K562 (cell line): ENCODE measurements around the gene ARPC2. TPM values are rescaled to one million over a fixed set of nuclear protein-coding genes. Genes with fewer than 3 reads are reported as not detected.
A peak's percentile ranks its signal among the peaks of the same experiment; 100 is the strongest.

Experiments used
- ATAC-seq: fragments of 200-7000 bp; cut with Tn5 transposase; 3 replicates; pipeline ENCODE4 v1.9.1; 2020; ENCODE audit warnings: moderate library complexity
- BruUV-seq: library from RNA; stranded (reverse); fragments of 400-500 nt; replicated peaks from 2 replicates; lab custom pipeline; 2021; lab: Mats Ljungman, UMichigan
- CTCF ChIA-PET: fragments of 300-600 bp; formaldehyde crosslinking; extraction: SDS; loops from one replicate; lab custom pipeline; 2021; ENCODE audit warnings: low intra/inter-chr PET ratio; lab: Yijun Ruan, JAX
- POLR2A ChIA-PET: fragments of 300-600, 350-650 bp; sonication (Branson Sonifier 250); formaldehyde crosslinking; extraction: SDS; loops from one replicate; lab custom pipeline; 2021; ENCODE audit warnings: antibody characterized with exemption, inconsistent platforms; lab: Yijun Ruan, JAX
- DNase-seq, 4 experiments: peaks; one replicate each; pipeline versions ENCODE4 v3.0.0 to v3.0.0-alpha.2; 2011 to 2018; ENCODE audit warnings: low spot score in 3 of 4, mixed read lengths in 3 of 4; ENCODE audit errors: extremely low read depth in 1 of 4
- FAIRE-seq: peaks from 2 replicates; lab custom pipeline; 2011; peaks lifted over from hg19 to GRCh38; lab: Jason Lieb, UNC
- H2AFZ ChIP-seq: 2 replicates; pipeline ENCODE4 v1.6.0; 2011; ENCODE audit warnings: low read depth, low read length, control low read depth, inconsistent platforms
- H3K27ac ChIP-seq: fragments of 200-600 bp; 3 replicates; pipeline ENCODE4 v1.8.0; 2011; ENCODE audit warnings: low read depth, mild to moderate bottlenecking, control low read depth, inconsistent platforms, low read length, moderate library complexity, mixed read lengths; ENCODE audit errors: extremely low read depth
- H3K27me3 ChIP-seq, 2 experiments: fragments of 300-600 bp in 1 of 2; 2 replicates in 1 of 2; 3 replicates in 1 of 2; pipeline versions ENCODE4 v1.6.0 to v1.8.0; 2011; ENCODE audit warnings: inconsistent platforms in 2 of 2, low read length in 2 of 2, mild to moderate bottlenecking in 1 of 2, mixed read lengths in 1 of 2, moderate library complexity in 1 of 2; ENCODE audit not compliant: control insufficient read depth in 2 of 2, insufficient read depth in 2 of 2
- H3K36me3 ChIP-seq: fragments of 300-600 bp; 3 replicates; pipeline ENCODE4 v1.8.0; 2011; ENCODE audit warnings: mild to moderate bottlenecking, low read length, inconsistent platforms; ENCODE audit not compliant: control insufficient read depth, insufficient read depth
- H3K4me1 ChIP-seq, 2 experiments: fragments of 200-600 bp in 1 of 2; replicated peaks in 1 of 2; 2 replicates in 1 of 2; 3 replicates in 1 of 2; pipeline versions ENCODE4 v1.5.1 to v1.8.0; 2011; ENCODE audit warnings: inconsistent platforms in 2 of 2, low read length in 2 of 2, mild to moderate bottlenecking in 1 of 2, mixed read lengths in 1 of 2, moderate library complexity in 1 of 2; ENCODE audit not compliant: control insufficient read depth in 2 of 2, insufficient read depth in 2 of 2
- H3K4me2 ChIP-seq: 2 replicates; pipeline ENCODE4 v1.6.1; 2011; ENCODE audit warnings: low read length, control low read depth, inconsistent platforms, mixed read lengths; ENCODE audit not compliant: insufficient read depth
- H3K4me3 ChIP-seq: fragments of 200-600 bp; sonication (generic), shearing (Covaris generic); 2 replicates; pipeline ENCODE4 v1.5.1; 2016; ENCODE audit warnings: control low read depth, inconsistent platforms
- H3K79me2 ChIP-seq: fragments of 200-600 bp; 3 replicates; pipeline ENCODE4 v1.8.0; 2011; ENCODE audit warnings: low read length, inconsistent platforms; ENCODE audit not compliant: control insufficient read depth, insufficient read depth
- H3K9ac ChIP-seq, 2 experiments: 2 replicates each; pipeline versions ENCODE4 v1.6.0 to v1.6.1; 2011; ENCODE audit warnings: low read depth in 2 of 2, low read length in 2 of 2, control low read depth in 1 of 2, inconsistent platforms in 1 of 2, mild to moderate bottlenecking in 1 of 2, mixed read lengths in 1 of 2; ENCODE audit not compliant: insufficient read depth in 1 of 2
- H3K9me1 ChIP-seq: one replicate; pipeline ENCODE4 v1.6.0; 2011; ENCODE audit warnings: inconsistent platforms, mild to moderate bottlenecking, low read length, moderate library complexity; ENCODE audit not compliant: control insufficient read depth, insufficient read depth
- H3K9me3 ChIP-seq: replicated peaks from 2 replicates; pipeline ENCODE4 v1.5.1; 2011; ENCODE audit warnings: low read depth, low read length, inconsistent platforms; ENCODE audit not compliant: control insufficient read depth, insufficient read depth
- H4K20me1 ChIP-seq: replicated peaks from 2 replicates; pipeline ENCODE4 v1.6.1; 2011; ENCODE audit warnings: low read length, inconsistent platforms, mixed read lengths; ENCODE audit not compliant: control insufficient read depth, insufficient read depth
- CTCF ChIP-seq, 3 experiments: IDR thresholded peaks in 2 of 3; conservative IDR thresholded peaks in 1 of 3; 2 replicates each; pipeline ENCODE4 v1.5.1; 2011 to 2012; ENCODE audit warnings: low read length in 3 of 3, mild to moderate bottlenecking in 3 of 3, control low read depth in 2 of 3, improper control_type of control experiment in 1 of 3, inconsistent platforms in 1 of 3, low read depth in 1 of 3, mixed read lengths in 1 of 3, moderate library complexity in 1 of 3; ENCODE audit not compliant: insufficient read depth in 2 of 3
- CTCFL ChIP-seq: IDR thresholded peaks from 2 replicates; pipeline ENCODE4 v1.6.1; 2011; ENCODE audit warnings: borderline replicate concordance, low read depth, mild to moderate bottlenecking, moderate library complexity, low read length; ENCODE audit not compliant: insufficient read depth, poor library complexity, severe bottlenecking
- ILF3 ChIP-seq: fragments of 450-650 bp; IDR thresholded peaks from 2 replicates; pipeline ENCODE4 v1.6.1; 2018; ENCODE audit warnings: antibody characterized with exemption, mild to moderate bottlenecking, moderate library complexity, borderline replicate concordance
- KLF16 ChIP-seq: IDR thresholded peaks from 2 replicates; pipeline ENCODE4 v1.6.1; 2016; ENCODE audit warnings: antibody characterized with exemption
- RAD21 ChIP-seq, 2 experiments: fragments of 250-450 bp in 1 of 2; fragments of 450-650 bp in 1 of 2; sonication (Bioruptor Pico) in 1 of 2; formaldehyde crosslinking in 1 of 2; IDR thresholded peaks in 1 of 2; conservative IDR thresholded peaks in 1 of 2; 2 replicates each; pipeline versions ENCODE4 v1.4.0 to v1.8.0; 2020 to 2022; ENCODE audit warnings: mild to moderate bottlenecking in 2 of 2, moderate library complexity in 1 of 2
- RBM15 ChIP-seq: fragments of 200-400 bp; formaldehyde crosslinking; IDR thresholded peaks from 2 replicates; pipeline ENCODE4 v1.6.1; 2018; ENCODE audit warnings: mild to moderate bottlenecking, low read length, moderate library complexity; ENCODE audit not compliant: insufficient read depth
- RBM39 ChIP-seq: fragments of 200-400 bp; formaldehyde crosslinking; optimal IDR thresholded peaks from 2 replicates; pipeline ENCODE3; 2018; ENCODE audit warnings: low read depth, low read length
- THRA ChIP-seq: fragments of 450-650 bp; IDR thresholded peaks from 2 replicates; pipeline ENCODE4 v1.6.1; 2017; ENCODE audit warnings: mild to moderate bottlenecking, moderate library complexity
- WGBS: fragments of 100-300 bp; shearing (Covaris generic); methylation state at CpG from one replicate; pipeline ENCODE4 v1.1.6; 2016; ENCODE audit warnings: low coverage, mixed read lengths; ENCODE audit not compliant: insufficient coverage; ENCODE audit errors: missing lambda C conversion rate; 5-methylcytosine and 5-hydroxymethylcytosine counted together
- in situ Hi-C: fragments of 300-500 bp; cut with MboI; formaldehyde crosslinking; loops from 4 replicates; pipeline ENCODE4 v1.15.0; 2018; ENCODE audit warnings: inconsistent platforms, mixed read lengths
- intact Hi-C: fragments of 100-400 bp; cut with micrococcal nuclease; formaldehyde crosslinking; loops from 2 replicates; pipeline ENCODE4 v1.14.2; 2022
- polyA plus RNA-seq, 8 experiments: library from polyadenylated mRNA; depleted of rRNA in 4 of 8; stranded (reverse) in 5 of 8; unstranded in 3 of 8; fragments of >200 nt; fragmentation: Nextera tagmentation in 2 of 8; fragmentation: Illumina TruSeq in 1 of 8; extraction: Ambion mirVana in 2 of 8; extraction: Trizol in 1 of 8; gene quantifications; 2 replicates each; pipeline versions ENCODE4 v1.2.1 to v1.2.3, GENCODE V29; 2011 to 2014; ENCODE audit warnings: inconsistent platforms in 1 of 8, missing spikeins in 1 of 8
- total RNA-seq, 7 experiments: library from RNA; depleted of rRNA in 6 of 7; stranded (reverse); fragments of >200 nt in 6 of 7; fragmentation: Illumina TruSeq in 2 of 7; extraction: Trizol in 2 of 7; gene quantifications; 2 replicates each; pipeline versions ENCODE4 v1.2.1 to v1.2.3, GENCODE V29; 2011 to 2021; ENCODE audit warnings: low replicate concordance in 1 of 7

Gene ARPC2
- total and polyA plus RNA-seq, 9 of the 15 experiments (the other 6 are each of a cell fraction or from before 2014, with no cell fraction given), result 81.9 to 187 (median 103) TPM

GRCh38 chr2:218168635-218169462 lies 48.1 kb upstream of the ARPC2 start:
- Histone ChIP-seq H3K9me3 (no peaks in the 10 kb centered on the region), H3K4me2 (no peak overlapping the region), H3K4me1 (no peaks in the 10 kb centered on the region; a peak in 2 of 5 replicates), H3K27ac (no peak overlapping the region), H3K9ac (no peak overlapping the region), H2AFZ (no peak overlapping the region), H3K9me1 (no peaks in the 10 kb centered on the region), H4K20me1 (no peaks in the 10 kb centered on the region), H3K36me3 (no peaks in the 10 kb centered on the region), H3K79me2 (no peaks in the 10 kb centered on the region), H3K27me3 (peaks cover 11 to 17% of the 10 kb centered on the region in 2 experiments; a peak in 4 of 5 replicates), H3K4me3 (no peak overlapping the region)
- peak; percentile 74 for FAIRE-seq
- 2% methylated on average over 9 of the region's 9 CpGs for WGBS
- POLR2A ChIA-PET, result no interaction called here
- TF ChIP-seq RBM39 (no peak), ILF3 (no peak), CTCFL (peak; percentile 52), RAD21 (CRISPR knock-in tag; conservative IDR thresholded peaks at IDR 0.05 in 1 of 2, IDR thresholded peaks at IDR 0.05 in 1 of 2) (peak; percentile 23 to 58), KLF16 (0 out of 2 replicates have a peak, but pooled peaks have one; percentile 21), THRA (no peak), RBM15 (no peak), CTCF (IDR thresholded peaks at IDR 0.05 in 2 of 3, conservative IDR thresholded peaks at IDR 0.05 in 1 of 3; ENCODE audit: insufficient read depth in 2 of 3, low read depth in 1 of 3, low read length in 3 of 3) (peak; percentile 69 to 79 (median 70))
- BruUV-seq, result no TSS peak
- in situ Hi-C loops (loop anchor here (5.0 kb wide), 1 partner anchor 88 kb away; no protein-coding TSS in a partner anchor), intact Hi-C loops (loop anchor here (5.0 kb wide), 2 partner anchors 88 to 678 kb away; no protein-coding TSS in a partner anchor)
- ATAC-seq, result peak; percentile 95
- DNase-seq, result peak; percentile 62 to 69 (median 66)
- CTCF ChIA-PET, result interaction anchor here (0.9 to 1.5 kb wide), 2 partner anchors 89 to 678 kb away, joined by 3 read pairs; no protein-coding TSS in a partner anchor
